GM18870 (cell line): ENCODE results near the gene TMEM208.
A peak's percentile ranks its signal among the peaks of the same experiment; 100 is the strongest.

Experiments
- ATAC-seq: cut with Tn5 transposase; IDR thresholded peaks from one replicate; pipeline ENCODE4 v1.9.1; 2021; ENCODE audit warnings: moderate library complexity; ENCODE audit not compliant: unreplicated experiment

Gene TMEM208

GRCh38 chr16:67226804-67227566 is at the start of gene TMEM208:
Gene TMEM208 (plus strand): TSS chr16:67227130. CDS start chr16:67227219, 89 bp downstream.
- ATAC-seq: peak; percentile 71

- ATAC-seq: no peak
Measured at GRCh38 chr16:67177743-67178699, 48.9 kb upstream of the TMEM208 start.

GRCh38 chr16:67179421-67180080 is 47.4 kb upstream of the TMEM208 start:
- ATAC-seq: no peak

- ATAC-seq: no peak
Measured at GRCh38 chr16:67180166-67180565, 46.8 kb upstream of the TMEM208 start.

GRCh38 chr16:67181346-67181745 is 45.6 kb upstream of the TMEM208 start:
- no peak for ATAC-seq

- no peak for ATAC-seq
Measured at GRCh38 chr16:67182288-67182687, 44.6 kb upstream of the TMEM208 start.

- no peak for ATAC-seq
Measured at GRCh38 chr16:67183284-67183626, 43.7 kb upstream of the TMEM208 start.

GRCh38 chr16:67183627-67184452 is 43.1 kb upstream of the TMEM208 start, which contains the start of gene MATCAP1:
Gene MATCAP1 (minus strand): TSS chr16:67183963. CDS start chr16:67180610, 3,353 bp downstream.
- ATAC-seq: peak; percentile 93

GRCh38 chr16:67184453-67184994 is 42.4 kb upstream of the TMEM208 start:
- no peak for ATAC-seq

- no peak for ATAC-seq
Measured at GRCh38 chr16:67184995-67185650, 41.8 kb upstream of the TMEM208 start.

GRCh38 chr16:67185651-67186134 is 41.2 kb upstream of the TMEM208 start:
- no peak for ATAC-seq

GRCh38 chr16:67186550-67186950 is 40.4 kb upstream of the TMEM208 start:
- ATAC-seq: no peak

GRCh38 chr16:67187175-67187890 is 39.6 kb upstream of the TMEM208 start:
- ATAC-seq: no peak

GRCh38 chr16:67188323-67188722 is 38.6 kb upstream of the TMEM208 start:
- no peak for ATAC-seq

GRCh38 chr16:67188798-67189197 is 38.1 kb upstream of the TMEM208 start:
- no peak for ATAC-seq

- no peak for ATAC-seq
Measured at GRCh38 chr16:67190041-67190440, 36.9 kb upstream of the TMEM208 start, which contains the start of gene EXOC3L1. Gene EXOC3L1 (minus strand): TSS chr16:67190136. CDS start chr16:67189676, 460 bp downstream.

- no peak for ATAC-seq
Measured at GRCh38 chr16:67190448-67191399, 36.2 kb upstream of the TMEM208 start.
